MCF 10A (cell line): ENCODE measurements around the gene PLCZ1. TPM values are rescaled to one million over a fixed set of nuclear protein-coding genes. Genes with fewer than 3 reads are reported as not detected.

Source experiments
- BruUV-seq: library from RNA; stranded (reverse); fragments of 400-500 nt; replicated peaks from 2 replicates; lab custom pipeline; 2021; lab: Mats Ljungman, UMichigan
- CTCF ChIA-PET: fragments of 300-600 bp; sonication (Branson Sonifier 250); formaldehyde crosslinking; extraction: SDS; loops from one replicate; lab custom pipeline; 2021; ENCODE audit warnings: antibody characterized with exemption, inconsistent platforms; lab: Yijun Ruan, JAX
- POLR2A ChIA-PET: fragments of 300-600, 350-650 bp; sonication (Branson Sonifier 250); formaldehyde crosslinking; extraction: SDS; loops from one replicate; lab custom pipeline; 2020; ENCODE audit warnings: antibody characterized with exemption, inconsistent platforms; lab: Yijun Ruan, JAX
- DNase-seq: peaks from one replicate; pipeline ENCODE4 v3.0.0-alpha.2; 2018; ENCODE audit not compliant: unreplicated experiment
- H3K27ac Mint-ChIP-seq: one replicate; pipeline ENCODE4 v1.8.0; 2022; ENCODE audit warnings: mild to moderate bottlenecking, low read depth, mixed read lengths; ENCODE audit not compliant: unreplicated experiment
- H3K27me3 Mint-ChIP-seq: one replicate; pipeline ENCODE4 v1.8.0; 2022; ENCODE audit warnings: mixed read lengths; ENCODE audit not compliant: insufficient read depth, unreplicated experiment
- H3K36me3 Mint-ChIP-seq: one replicate; pipeline ENCODE4 v1.8.0; 2022; ENCODE audit warnings: mild to moderate bottlenecking, moderate library complexity, mixed read lengths; ENCODE audit not compliant: insufficient read depth, unreplicated experiment
- H3K4me1 Mint-ChIP-seq: one replicate; pipeline ENCODE4 v1.8.0; 2022; ENCODE audit warnings: mixed read lengths; ENCODE audit not compliant: insufficient read depth, unreplicated experiment
- H3K4me3 Mint-ChIP-seq: one replicate; pipeline ENCODE4 v1.8.0; 2022; ENCODE audit warnings: mild to moderate bottlenecking, moderate library complexity, mixed read lengths; ENCODE audit not compliant: unreplicated experiment
- H3K9me3 Mint-ChIP-seq: one replicate; pipeline ENCODE4 v1.8.0; 2022; ENCODE audit warnings: mixed read lengths; ENCODE audit not compliant: unreplicated experiment
- CTCF ChIP-seq: fragments of 200-600 bp; IDR thresholded peaks from one replicate; pipeline ENCODE4 v1.8.0; 2022; ENCODE audit warnings: antibody characterized with exemption, mild to moderate bottlenecking; ENCODE audit not compliant: unreplicated experiment
- intact Hi-C: fragments of 100-400 bp; cut with micrococcal nuclease; formaldehyde crosslinking; loops from 2 replicates; pipeline ENCODE4 v1.14.1; 2022
- total RNA-seq: library from RNA; stranded (reverse); gene quantifications from 2 replicates; pipeline ENCODE4 v1.2.3, GENCODE V29; 2022

The PLCZ1 gene
- total RNA-seq, 1 experiment from 2014 or later = not detected

GRCh38 chr12:18658179-18658578 lies 79.6 kb downstream of the PLCZ1 start:
- BruUV-seq = no TSS peak
- no peak overlapping the region for H3K4me3 Mint-ChIP-seq
- H3K36me3 Mint-ChIP-seq = no peaks in the 10 kb centered on the region
- peaks cover 23% of the 10 kb centered on the region for H3K9me3 Mint-ChIP-seq
- H3K4me1 Mint-ChIP-seq = no peaks in the 10 kb centered on the region
- no peak for DNase-seq
- H3K27ac Mint-ChIP-seq = no peak overlapping the region
- CTCF ChIA-PET = no interaction called here
- intact Hi-C loops = no loop called here
- POLR2A ChIA-PET = no interaction called here
- no peak for TF ChIP-seq CTCF
- no peaks in the 10 kb centered on the region for H3K27me3 Mint-ChIP-seq

GRCh38 chr12:18655351-18655750 lies 82.5 kb downstream of the PLCZ1 start:
- Mint-ChIP-seq H3K4me3 (no peak overlapping the region), H3K4me1 (no peaks in the 10 kb centered on the region), H3K36me3 (peaks cover 11% of the 10 kb centered on the region), H3K9me3 (peaks cover 8% of the 10 kb centered on the region), H3K27me3 (no peaks in the 10 kb centered on the region), H3K27ac (no peak overlapping the region)
- no peak for TF ChIP-seq CTCF
- intact Hi-C loops = no loop called here
- no peak for DNase-seq
- ChIA-PET CTCF (interaction anchor here (1.4 kb wide), 1 partner anchor 16 kb away, joined by 3 read pairs; no protein-coding TSS in a partner anchor), POLR2A (interaction anchor here (0.6 kb wide), 2 partner anchors 52 to 391 kb away, joined by 3 read pairs; no protein-coding TSS in a partner anchor)
- no TSS peak for BruUV-seq

GRCh38 chr12:18653465-18653864 lies 84.3 kb downstream of the PLCZ1 start:
- no peak for TF ChIP-seq CTCF
- no TSS peak for BruUV-seq
- H3K27me3 Mint-ChIP-seq = no peaks in the 10 kb centered on the region
- DNase-seq = no peak
- ChIA-PET POLR2A (no interaction called here), CTCF (no interaction called here)
- H3K4me1 Mint-ChIP-seq = no peaks in the 10 kb centered on the region
- no peak overlapping the region for H3K27ac Mint-ChIP-seq
- H3K9me3 Mint-ChIP-seq = peaks cover 7% of the 10 kb centered on the region
- H3K4me3 Mint-ChIP-seq = no peak overlapping the region
- peaks cover 15% of the 10 kb centered on the region for H3K36me3 Mint-ChIP-seq
- intact Hi-C loops = no loop called here

GRCh38 chr12:18652596-18652995 lies 85.2 kb downstream of the PLCZ1 start:
- Mint-ChIP-seq H3K27me3 (no peaks in the 10 kb centered on the region), H3K36me3 (peaks cover 15% of the 10 kb centered on the region), H3K27ac (no peak overlapping the region), H3K4me3 (no peak overlapping the region), H3K4me1 (no peaks in the 10 kb centered on the region), H3K9me3 (no peaks in the 10 kb centered on the region)
- ChIA-PET CTCF (interaction anchor here (0.9 kb wide), 1 partner anchor 533 kb away, joined by 3 read pairs; no protein-coding TSS in a partner anchor), POLR2A (no interaction called here)
- BruUV-seq = no TSS peak
- no peak for DNase-seq
- intact Hi-C loops = no loop called here
- no peak for TF ChIP-seq CTCF
